ENCODE measurements around the gene PSMD14.

Gene PSMD14

GRCh38 chr2:161307676-161308075 is 549 bp upstream of the PSMD14 start:
- Histone ChIP-seq H3K9ac (peak overlapping the region; percentile 94; the same call in 1 of the 2 replicates), H3K36me3 (ENCODE audit: insufficient read depth) (no peaks in the 10 kb centered on the region), H4K20me1 (ENCODE audit: insufficient read depth) (peaks cover 4% of the 10 kb centered on the region; the same call in 1 of the 2 replicates), H3K4me3 (IDR thresholded peaks at IDR 0.05; ENCODE audit: insufficient read depth, low read depth, low read length) (no peak overlapping the region), H3K4me2 (peak overlapping the region; percentile 42; the same call in 1 of the 2 replicates), H3K27me3 (ENCODE audit: insufficient read depth, low read depth) (no peaks in the 10 kb centered on the region), H3K27ac (peak overlapping the region; percentile 95), H3K4me1 (ENCODE audit: low read depth, poor library complexity, severe bottlenecking) (peaks cover 14% of the 10 kb centered on the region), H3K79me2 (ENCODE audit: insufficient read depth, low read depth) (peaks cover 49% of the 10 kb centered on the region), H2AFZ (ENCODE audit: low read depth) (peak overlapping the region; percentile 79)
- no peak for TF ChIP-seq CTCF (conservative IDR thresholded peaks at IDR 0.05; ENCODE audit: low read depth, low read length)

GRCh38 chr2:161312996-161313395 is 4.8 kb downstream of the PSMD14 start:
- Histone ChIP-seq H4K20me1 (ENCODE audit: insufficient read depth) (peaks cover 15% of the 10 kb centered on the region; the same call in 1 of the 2 replicates), H3K27me3 (ENCODE audit: insufficient read depth, low read depth) (no peaks in the 10 kb centered on the region), H2AFZ (ENCODE audit: low read depth) (no peak overlapping the region), H3K4me3 (IDR thresholded peaks at IDR 0.05; ENCODE audit: insufficient read depth, low read depth, low read length) (no peak overlapping the region), H3K4me2 (no peak overlapping the region), H3K27ac (no peak overlapping the region), H3K36me3 (ENCODE audit: insufficient read depth) (0 out of 2 replicates have a peak, but pooled peaks cover 7% of the 10 kb centered on the region), H3K4me1 (ENCODE audit: low read depth, poor library complexity, severe bottlenecking) (peaks cover 24% of the 10 kb centered on the region), H3K9ac (no peak overlapping the region), H3K79me2 (ENCODE audit: insufficient read depth, low read depth) (peaks cover 95% of the 10 kb centered on the region)
- no peak for TF ChIP-seq CTCF (conservative IDR thresholded peaks at IDR 0.05; ENCODE audit: low read depth, low read length)

GRCh38 chr2:161315380-161315779 is 7.2 kb downstream of the PSMD14 start:
- H3K79me2 ChIP-seq (ENCODE audit: insufficient read depth, low read depth) = peaks cover 85% of the 10 kb centered on the region
- H3K4me1 ChIP-seq (ENCODE audit: low read depth, poor library complexity, severe bottlenecking) = peaks cover 16% of the 10 kb centered on the region
- 0 out of 2 replicates have a peak, but pooled peaks cover 9% of the 10 kb centered on the region for H3K36me3 ChIP-seq (ENCODE audit: insufficient read depth)
- no peak overlapping the region for H3K4me2 ChIP-seq
- peaks cover 11% of the 10 kb centered on the region; the same call in 1 of the 2 replicates for H4K20me1 ChIP-seq (ENCODE audit: insufficient read depth)
- H3K27me3 ChIP-seq (ENCODE audit: insufficient read depth, low read depth) = no peaks in the 10 kb centered on the region
- no peak overlapping the region for H3K4me3 ChIP-seq (IDR thresholded peaks at IDR 0.05; ENCODE audit: insufficient read depth, low read depth, low read length)
- TF ChIP-seq CTCF (conservative IDR thresholded peaks at IDR 0.05; ENCODE audit: low read depth, low read length) = no peak
- H3K27ac ChIP-seq = no peak overlapping the region
- H2AFZ ChIP-seq (ENCODE audit: low read depth) = no peak overlapping the region
- no peak overlapping the region for H3K9ac ChIP-seq

- Histone ChIP-seq H3K79me2 (ENCODE audit: insufficient read depth, low read depth) (peaks cover 71% of the 10 kb centered on the region), H4K20me1 (ENCODE audit: insufficient read depth) (0 out of 2 replicates have a peak, but pooled peaks cover 10% of the 10 kb centered on the region), H3K4me3 (IDR thresholded peaks at IDR 0.05; ENCODE audit: insufficient read depth, low read depth, low read length) (no peak overlapping the region), H3K36me3 (ENCODE audit: insufficient read depth) (0 out of 2 replicates have a peak, but pooled peaks cover 9% of the 10 kb centered on the region), H3K4me2 (no peak overlapping the region), H3K9ac (no peak overlapping the region), H3K27me3 (ENCODE audit: insufficient read depth, low read depth) (no peaks in the 10 kb centered on the region), H3K27ac (no peak overlapping the region), H2AFZ (ENCODE audit: low read depth) (no peak overlapping the region), H3K4me1 (ENCODE audit: low read depth, poor library complexity, severe bottlenecking) (peaks cover 16% of the 10 kb centered on the region)
- no peak for TF ChIP-seq CTCF (conservative IDR thresholded peaks at IDR 0.05; ENCODE audit: low read depth, low read length)
Measured at GRCh38 chr2:161316701-161317100, 8.5 kb downstream of the PSMD14 start.
